Measurements from ENCODE around the gene LTBP3.

Gene LTBP3

GRCh38 chr11:65492637-65493366, 65.4 kb downstream of the LTBP3 start:
- DNase-seq = no peak

- DNase-seq = no peak
Observed at GRCh38 chr11:65492387-65492636, 65.8 kb downstream of the LTBP3 start.

GRCh38 chr11:65491614-65492386, 66.4 kb downstream of the LTBP3 start:
- peak; percentile 91 for DNase-seq

- no peak for DNase-seq
Observed at GRCh38 chr11:65491163-65491465, 67.0 kb downstream of the LTBP3 start.

- no peak for DNase-seq
Observed at GRCh38 chr11:65489706-65490320, 68.3 kb downstream of the LTBP3 start.

- DNase-seq = no peak
Observed at GRCh38 chr11:65489035-65489705, 69.0 kb downstream of the LTBP3 start.

Data from NCI-H1092 (cell line).